Panc1 (cell line): Measurements from ENCODE around the gene DNAAF3. TPM values are rescaled to one million over a fixed set of nuclear protein-coding genes. Genes with fewer than 3 reads are reported as not detected.

Source experiments
- ATAC-seq: fragments of 200-7000 bp; cut with Tn5 transposase; 2 replicates; pipeline ENCODE4 v1.9.1; 2020; ENCODE audit warnings: mild to moderate bottlenecking, moderate library complexity
- BruUV-seq: library from RNA; stranded (reverse); fragments of 400-500 nt; replicated peaks from 2 replicates; lab custom pipeline; 2021; lab: Mats Ljungman, UMichigan
- CTCF ChIA-PET: fragments of 300-600 bp; sonication (Branson Sonifier 250); formaldehyde crosslinking; loops from one replicate; lab custom pipeline; 2022; ENCODE audit warnings: antibody characterized with exemption; lab: Charles Lee
- POLR2A ChIA-PET: fragments of 300-600 bp; sonication (Branson Sonifier 250); formaldehyde crosslinking; loops from one replicate; lab custom pipeline; 2022; ENCODE audit warnings: antibody characterized with exemption; lab: Charles Lee
- DNase-seq: peaks from one replicate; pipeline ENCODE4 v3.0.0-alpha.2; 2010; ENCODE audit warnings: low read depth, low spot score
- H3K27ac ChIP-seq: 2 replicates; pipeline ENCODE4 v1.5.1; 2011; ENCODE audit warnings: mild to moderate bottlenecking, low read length, inconsistent platforms
- H3K27me3 ChIP-seq: fragments of 200-500 bp; sonication (Bioruptor generic); 2 replicates; pipeline ENCODE4 v1.6.0; 2014; ENCODE audit warnings: low read length, inconsistent platforms; ENCODE audit not compliant: control insufficient read depth, insufficient read depth
- H3K36me3 ChIP-seq: fragments of 200-500 bp; sonication (Bioruptor generic); 2 replicates; pipeline ENCODE4 v1.5.1; 2014; ENCODE audit warnings: inconsistent platforms, mild to moderate bottlenecking, low read length, moderate library complexity; ENCODE audit not compliant: control insufficient read depth, insufficient read depth
- H3K4me1 ChIP-seq: 2 replicates; pipeline ENCODE4 v1.5.1; 2011; ENCODE audit warnings: inconsistent platforms, mild to moderate bottlenecking, low read length, moderate library complexity; ENCODE audit not compliant: control insufficient read depth, insufficient read depth
- H3K4me3 ChIP-seq, 2 experiments: 2 replicates each; pipeline ENCODE4 v1.5.1; 2011 to 2012; ENCODE audit warnings: low read depth in 2 of 2, low read length in 2 of 2, mild to moderate bottlenecking in 2 of 2, inconsistent platforms in 1 of 2, moderate library complexity in 1 of 2
- H3K9me3 ChIP-seq: fragments of 200-500 bp; sonication (Bioruptor generic); 2 replicates; pipeline ENCODE4 v1.5.1; 2014; ENCODE audit warnings: low read depth, mild to moderate bottlenecking, inconsistent platforms, low read length, moderate library complexity; ENCODE audit not compliant: control insufficient read depth, insufficient read depth
- POLR2AphosphoS5 ChIP-seq: IDR thresholded peaks from 2 replicates; pipeline ENCODE4 v1.6.1; 2012; ENCODE audit warnings: mild to moderate bottlenecking, low read depth, low read length, moderate library complexity
- SIN3A ChIP-seq: IDR thresholded peaks from 2 replicates; pipeline ENCODE4 v1.6.1; 2012; ENCODE audit warnings: low read depth, mild to moderate bottlenecking, low read length, moderate library complexity, borderline replicate concordance; ENCODE audit not compliant: insufficient read depth
- TCF7L2 ChIP-seq: IDR thresholded peaks from 2 replicates; pipeline ENCODE4 v1.6.1; 2011; ENCODE audit warnings: mild to moderate bottlenecking, low read depth, low read length, inconsistent platforms
- in situ Hi-C: cut with HindIII; loops from 2 replicates; pipeline ENCODE4 v1.10.0; 2016; ENCODE audit warnings: low sequenced_read_pairs, low pct_unique_long_range_greater_than_20kb
- intact Hi-C: fragments of 100-400 bp; cut with micrococcal nuclease; formaldehyde crosslinking; loops from one replicate; pipeline ENCODE4 v1.10.0; 2022; ENCODE audit not compliant: unreplicated experiment
- total RNA-seq: library from RNA; stranded (reverse); gene quantifications from one replicate; pipeline ENCODE4 v1.2.1, GENCODE V29; 2021; ENCODE audit not compliant: unreplicated experiment
- TF ChIP-seq, protein P1 (sequence below), 2 experiments: IDR thresholded peaks; 2 replicates each; pipeline ENCODE4 v1.6.1; 2011 to 2012; ENCODE audit warnings: low read depth in 2 of 2, control low read depth in 1 of 2, low read length in 1 of 2, mild to moderate bottlenecking in 1 of 2, moderate library complexity in 1 of 2; ENCODE audit not compliant: insufficient read depth in 1 of 2
- TF ChIP-seq, protein P2 (sequence below): fragments of 450-650 bp; IDR thresholded peaks from 2 replicates; pipeline ENCODE4 v1.5.1; 2017; ENCODE audit warnings: mild to moderate bottlenecking

Gene DNAAF3
- total RNA-seq, 1 experiment from 2014 or later: 12.4 TPM

DNA sequence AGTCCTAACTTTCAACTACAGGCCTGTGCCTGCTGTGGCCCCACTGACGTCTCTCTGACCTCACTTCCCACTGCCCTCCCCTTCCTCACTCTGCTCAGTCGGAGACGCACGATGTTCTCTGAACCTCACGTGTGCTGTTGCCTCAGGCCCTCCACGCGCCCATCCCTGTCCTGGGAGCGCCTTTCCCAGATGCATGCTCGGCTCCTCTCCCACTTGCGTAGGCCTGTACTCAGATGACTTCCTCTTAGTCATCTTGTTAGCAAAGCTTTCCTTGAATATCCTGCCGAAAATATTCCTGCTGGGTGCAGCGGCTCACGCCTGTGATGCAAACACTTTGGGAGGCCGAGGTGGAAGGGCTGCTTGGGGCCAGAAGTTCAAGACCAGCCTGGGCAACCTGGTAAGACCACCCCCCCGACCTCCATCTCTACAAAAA is 23.0 kb upstream of the DNAAF3 start:
- Histone ChIP-seq H3K4me3 (peak overlapping the region; percentile 6 to 17; a peak in 1 of 4 replicates), H3K9me3 (no peaks in the 10 kb centered on the region), H3K36me3 (peaks cover 1% of the 10 kb centered on the region; the same call in 1 of the 2 replicates), H3K27ac (peak overlapping the region; percentile 78), H3K27me3 (no peaks in the 10 kb centered on the region), H3K4me1 (peaks cover 12% of the 10 kb centered on the region; the same call in 1 of the 2 replicates)
- in situ Hi-C loops (no loop called here), intact Hi-C loops (no loop called here)
- no TSS peak for BruUV-seq
- ATAC-seq (peak; percentile 92), DNase-seq (peak; percentile 93)
- POLR2A ChIA-PET: interaction anchor here (1.0 kb wide), 1 partner anchor 15 kb away, joined by 4 read pairs; no protein-coding TSS in a partner anchor
- TF ChIP-seq POLR2AphosphoS5: peak; percentile 82
- TF ChIP-seq, protein P1, sequence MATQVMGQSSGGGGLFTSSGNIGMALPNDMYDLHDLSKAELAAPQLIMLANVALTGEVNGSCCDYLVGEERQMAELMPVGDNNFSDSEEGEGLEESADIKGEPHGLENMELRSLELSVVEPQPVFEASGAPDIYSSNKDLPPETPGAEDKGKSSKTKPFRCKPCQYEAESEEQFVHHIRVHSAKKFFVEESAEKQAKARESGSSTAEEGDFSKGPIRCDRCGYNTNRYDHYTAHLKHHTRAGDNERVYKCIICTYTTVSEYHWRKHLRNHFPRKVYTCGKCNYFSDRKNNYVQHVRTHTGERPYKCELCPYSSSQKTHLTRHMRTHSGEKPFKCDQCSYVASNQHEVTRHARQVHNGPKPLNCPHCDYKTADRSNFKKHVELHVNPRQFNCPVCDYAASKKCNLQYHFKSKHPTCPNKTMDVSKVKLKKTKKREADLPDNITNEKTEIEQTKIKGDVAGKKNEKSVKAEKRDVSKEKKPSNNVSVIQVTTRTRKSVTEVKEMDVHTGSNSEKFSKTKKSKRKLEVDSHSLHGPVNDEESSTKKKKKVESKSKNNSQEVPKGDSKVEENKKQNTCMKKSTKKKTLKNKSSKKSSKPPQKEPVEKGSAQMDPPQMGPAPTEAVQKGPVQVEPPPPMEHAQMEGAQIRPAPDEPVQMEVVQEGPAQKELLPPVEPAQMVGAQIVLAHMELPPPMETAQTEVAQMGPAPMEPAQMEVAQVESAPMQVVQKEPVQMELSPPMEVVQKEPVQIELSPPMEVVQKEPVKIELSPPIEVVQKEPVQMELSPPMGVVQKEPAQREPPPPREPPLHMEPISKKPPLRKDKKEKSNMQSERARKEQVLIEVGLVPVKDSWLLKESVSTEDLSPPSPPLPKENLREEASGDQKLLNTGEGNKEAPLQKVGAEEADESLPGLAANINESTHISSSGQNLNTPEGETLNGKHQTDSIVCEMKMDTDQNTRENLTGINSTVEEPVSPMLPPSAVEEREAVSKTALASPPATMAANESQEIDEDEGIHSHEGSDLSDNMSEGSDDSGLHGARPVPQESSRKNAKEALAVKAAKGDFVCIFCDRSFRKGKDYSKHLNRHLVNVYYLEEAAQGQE (IDR thresholded peaks at IDR 0.05; ENCODE audit: insufficient read depth in 1 of 2, low read depth in 2 of 2, low read length in 1 of 2): no peak
- CTCF ChIA-PET: interaction anchor here (0.6 kb wide), 1 partner anchor 15 kb away, joined by 9 read pairs; no protein-coding TSS in a partner anchor

DNA sequence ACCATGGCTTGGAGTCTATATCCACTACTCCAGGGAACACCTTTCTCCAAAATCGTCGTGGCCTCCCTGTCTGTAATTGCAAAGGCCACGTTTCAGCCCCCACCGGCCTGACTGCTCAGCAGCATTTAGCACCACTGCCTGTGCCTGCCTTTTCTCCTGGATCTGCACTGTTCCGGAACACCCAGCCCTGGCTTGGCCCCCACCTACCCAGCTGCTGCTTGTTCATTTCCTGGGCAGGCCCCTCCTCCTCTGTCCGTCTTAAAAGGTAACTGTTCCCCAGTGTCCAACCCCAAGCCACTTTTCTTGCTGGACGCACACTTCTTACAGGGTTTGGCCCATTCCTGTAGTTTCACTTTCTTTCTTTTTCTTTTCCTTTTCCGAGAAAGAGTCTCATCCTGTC is 22.2 kb upstream of the DNAAF3 start:
- no peaks in the 10 kb centered on the region for H3K27me3 ChIP-seq
- CTCF ChIA-PET: interaction anchor here (0.6 kb wide), 1 partner anchor 16 kb away, joined by 9 read pairs; no protein-coding TSS in a partner anchor
- peak overlapping the region; percentile 78 for H3K27ac ChIP-seq
- in situ Hi-C loops: no loop called here
- BruUV-seq: TSS peak; percentile 20
- POLR2A ChIA-PET: interaction anchor here (1.0 kb wide), 1 partner anchor 16 kb away, joined by 4 read pairs; no protein-coding TSS in a partner anchor
- H3K4me3 ChIP-seq: no peak overlapping the region
- ATAC-seq (peak; percentile 56), DNase-seq (no peak)
- peaks cover 12% of the 10 kb centered on the region; the same call in 1 of the 2 replicates for H3K4me1 ChIP-seq
- TF ChIP-seq SIN3A: no peak
- TF ChIP-seq POLR2AphosphoS5: 0 out of 2 replicates have a peak, but pooled peaks have one; percentile 42
- no peaks in the 10 kb centered on the region; the same call in 1 of the 2 replicates for H3K36me3 ChIP-seq
- intact Hi-C loops: no loop called here
- no peaks in the 10 kb centered on the region for H3K9me3 ChIP-seq

DNA sequence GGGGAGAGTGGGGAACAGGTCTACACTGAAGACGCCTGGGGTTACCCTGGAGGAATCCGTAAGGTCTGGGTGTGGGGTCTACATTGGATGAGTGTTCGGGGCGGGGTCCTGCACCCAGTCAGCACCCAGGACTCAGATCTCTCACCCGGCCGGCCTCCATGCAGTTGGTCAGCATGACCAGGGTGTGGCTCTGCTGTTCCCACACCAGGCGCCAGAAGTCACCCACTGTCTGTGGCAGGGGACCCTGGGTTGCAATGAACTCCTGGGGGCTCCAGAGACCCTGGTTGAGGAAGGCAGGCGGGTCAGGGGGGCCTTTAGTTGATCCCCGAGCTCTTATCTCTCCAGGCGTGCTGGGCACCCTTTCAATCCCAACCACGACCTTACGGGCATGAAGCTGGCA is 19.7 kb upstream of the DNAAF3 start:
- peaks cover 12% of the 10 kb centered on the region; the same call in 1 of the 2 replicates for H3K4me1 ChIP-seq
- in situ Hi-C loops (no loop called here), intact Hi-C loops (no loop called here)
- ChIA-PET CTCF (no interaction called here), POLR2A (no interaction called here)
- no peaks in the 10 kb centered on the region for H3K27me3 ChIP-seq
- ATAC-seq (no peak), DNase-seq (no peak)
- TF ChIP-seq TCF7L2 (no peak), SIN3A (no peak), POLR2AphosphoS5 (no peak)
- TF ChIP-seq, protein P1 (IDR thresholded peaks at IDR 0.05; ENCODE audit: insufficient read depth in 1 of 2, low read depth in 2 of 2, low read length in 1 of 2): no peak
- TF ChIP-seq, protein P2, sequence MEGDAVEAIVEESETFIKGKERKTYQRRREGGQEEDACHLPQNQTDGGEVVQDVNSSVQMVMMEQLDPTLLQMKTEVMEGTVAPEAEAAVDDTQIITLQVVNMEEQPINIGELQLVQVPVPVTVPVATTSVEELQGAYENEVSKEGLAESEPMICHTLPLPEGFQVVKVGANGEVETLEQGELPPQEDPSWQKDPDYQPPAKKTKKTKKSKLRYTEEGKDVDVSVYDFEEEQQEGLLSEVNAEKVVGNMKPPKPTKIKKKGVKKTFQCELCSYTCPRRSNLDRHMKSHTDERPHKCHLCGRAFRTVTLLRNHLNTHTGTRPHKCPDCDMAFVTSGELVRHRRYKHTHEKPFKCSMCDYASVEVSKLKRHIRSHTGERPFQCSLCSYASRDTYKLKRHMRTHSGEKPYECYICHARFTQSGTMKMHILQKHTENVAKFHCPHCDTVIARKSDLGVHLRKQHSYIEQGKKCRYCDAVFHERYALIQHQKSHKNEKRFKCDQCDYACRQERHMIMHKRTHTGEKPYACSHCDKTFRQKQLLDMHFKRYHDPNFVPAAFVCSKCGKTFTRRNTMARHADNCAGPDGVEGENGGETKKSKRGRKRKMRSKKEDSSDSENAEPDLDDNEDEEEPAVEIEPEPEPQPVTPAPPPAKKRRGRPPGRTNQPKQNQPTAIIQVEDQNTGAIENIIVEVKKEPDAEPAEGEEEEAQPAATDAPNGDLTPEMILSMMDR: no peak
- no TSS peak for BruUV-seq
- H3K4me3 ChIP-seq: no peak overlapping the region
- H3K9me3 ChIP-seq: no peaks in the 10 kb centered on the region
- H3K36me3 ChIP-seq: no peaks in the 10 kb centered on the region
- no peak overlapping the region for H3K27ac ChIP-seq
